NCI-H1694 treated with DMSO at 0.1 percent for 48 hours (cell line): ENCODE measurements around the gene HOXC9.
A peak's percentile ranks its signal among the peaks of the same experiment; 100 is the strongest.

Source experiments
- DNase-seq: peaks from one replicate; lab custom pipeline; 2025; lab: John Stamatoyannopoulos, UW

The HOXC9 gene

GRCh38 chr12:53976172-53976822, 23.7 kb upstream of the HOXC9 start:
- peak; percentile 53 for DNase-seq

- no peak for DNase-seq
Measured at GRCh38 chr12:53976823-53977595, 23.0 kb upstream of the HOXC9 start.

GRCh38 chr12:53977596-53978445, 22.1 kb upstream of the HOXC9 start:
- no peak for DNase-seq

- DNase-seq = no peak
Measured at GRCh38 chr12:53978477-53979356, 21.2 kb upstream of the HOXC9 start.

GRCh38 chr12:53980104-53980801, 19.7 kb upstream of the HOXC9 start:
- no peak for DNase-seq

GRCh38 chr12:53980802-53981496, 19.0 kb upstream of the HOXC9 start:
- no peak for DNase-seq

GRCh38 chr12:53981634-53982565, 18.1 kb upstream of the HOXC9 start:
- DNase-seq = no peak

GRCh38 chr12:53982648-53983567, 17.1 kb upstream of the HOXC9 start:
- DNase-seq = no peak

- no peak for DNase-seq
Measured at GRCh38 chr12:53983568-53983949, 16.4 kb upstream of the HOXC9 start.

- DNase-seq = no peak
Measured at GRCh38 chr12:53983950-53984572, 15.9 kb upstream of the HOXC9 start.

GRCh38 chr12:53984901-53985691, 14.9 kb upstream of the HOXC9 start, which contains the start of gene HOXC10:
Gene HOXC10, plus strand, starts transcription at chr12:53985146. Its CDS starts 114 bp downstream, at chr12:53985260.
- peak; percentile 92 for DNase-seq

- DNase-seq = no peak
Measured at GRCh38 chr12:53985692-53985993, 14.3 kb upstream of the HOXC9 start.

GRCh38 chr12:53985994-53986685, 13.8 kb upstream of the HOXC9 start:
- no peak for DNase-seq

GRCh38 chr12:53986686-53987483, 13.1 kb upstream of the HOXC9 start:
- no peak for DNase-seq

GRCh38 chr12:53987787-53988230, 12.2 kb upstream of the HOXC9 start:
- DNase-seq = no peak
